GM19324 (cell line): ENCODE measurements around the gene KDM3B.
A peak's percentile ranks its signal among the peaks of the same experiment; 100 is the strongest.
"Not testable (repeated sequence)": the region's sequence is repeated elsewhere in the genome, so short reads cannot be mapped to it uniquely, and the experiment has no call there.

ENCODE experiments used
- ATAC-seq: cut with Tn5 transposase; IDR thresholded peaks from one replicate; pipeline ENCODE4 v1.9.1; 2021; ENCODE audit warnings: mild to moderate bottlenecking, moderate library complexity; ENCODE audit not compliant: unreplicated experiment, low FRiP score

KDM3B gene

GRCh38 chr5:138464008-138464387 is 111.5 kb downstream of the KDM3B start:
- ATAC-seq, result peak; percentile 52

- ATAC-seq, result peak; percentile 80
These were observed 112.1 kb downstream of the KDM3B start for GRCh38 chr5:138464388-138465260.

DNA sequence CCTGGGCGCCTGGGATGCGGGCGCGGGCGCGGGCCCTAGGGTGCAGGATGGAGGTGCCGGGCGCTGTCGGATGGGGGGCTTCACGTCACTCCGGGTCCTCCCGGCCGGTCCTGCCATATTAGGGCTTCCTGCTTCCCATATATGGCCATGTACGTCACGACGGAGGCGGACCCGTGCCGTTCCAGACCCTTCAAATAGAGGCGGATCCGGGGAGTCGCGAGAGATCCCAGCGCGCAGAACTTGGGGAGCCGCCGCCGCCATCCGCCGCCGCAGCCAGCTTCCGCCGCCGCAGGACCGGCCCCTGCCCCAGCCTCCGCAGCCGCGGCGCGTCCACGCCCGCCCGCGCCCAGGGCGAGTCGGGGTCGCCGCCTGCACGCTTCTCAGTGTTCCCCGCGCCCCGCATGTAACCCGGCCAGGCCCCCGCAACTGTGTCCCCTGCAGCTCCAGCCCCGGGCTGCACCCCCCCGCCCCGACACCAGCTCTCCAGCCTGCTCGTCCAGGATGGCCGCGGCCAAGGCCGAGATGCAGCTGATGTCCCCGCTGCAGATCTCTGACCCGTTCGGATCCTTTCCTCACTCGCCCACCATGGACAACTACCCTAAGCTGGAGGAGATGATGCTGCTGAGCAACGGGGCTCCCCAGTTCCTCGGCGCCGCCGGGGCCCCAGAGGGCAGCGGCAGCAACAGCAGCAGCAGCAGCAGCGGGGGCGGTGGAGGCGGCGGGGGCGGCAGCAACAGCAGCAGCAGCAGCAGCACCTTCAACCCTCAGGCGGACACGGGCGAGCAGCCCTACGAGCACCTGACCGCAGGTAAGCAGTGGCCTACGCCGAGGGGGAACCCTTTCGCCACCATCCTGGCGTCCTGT is 113.0 kb downstream of the KDM3B start, which contains the start of gene EGR1:
TSS of gene EGR1 (plus strand) at position 219 of the 864 bp plus-strand sequence. CDS start at position 502, 283 bp downstream.
- ATAC-seq, result peak; percentile 61

DNA sequence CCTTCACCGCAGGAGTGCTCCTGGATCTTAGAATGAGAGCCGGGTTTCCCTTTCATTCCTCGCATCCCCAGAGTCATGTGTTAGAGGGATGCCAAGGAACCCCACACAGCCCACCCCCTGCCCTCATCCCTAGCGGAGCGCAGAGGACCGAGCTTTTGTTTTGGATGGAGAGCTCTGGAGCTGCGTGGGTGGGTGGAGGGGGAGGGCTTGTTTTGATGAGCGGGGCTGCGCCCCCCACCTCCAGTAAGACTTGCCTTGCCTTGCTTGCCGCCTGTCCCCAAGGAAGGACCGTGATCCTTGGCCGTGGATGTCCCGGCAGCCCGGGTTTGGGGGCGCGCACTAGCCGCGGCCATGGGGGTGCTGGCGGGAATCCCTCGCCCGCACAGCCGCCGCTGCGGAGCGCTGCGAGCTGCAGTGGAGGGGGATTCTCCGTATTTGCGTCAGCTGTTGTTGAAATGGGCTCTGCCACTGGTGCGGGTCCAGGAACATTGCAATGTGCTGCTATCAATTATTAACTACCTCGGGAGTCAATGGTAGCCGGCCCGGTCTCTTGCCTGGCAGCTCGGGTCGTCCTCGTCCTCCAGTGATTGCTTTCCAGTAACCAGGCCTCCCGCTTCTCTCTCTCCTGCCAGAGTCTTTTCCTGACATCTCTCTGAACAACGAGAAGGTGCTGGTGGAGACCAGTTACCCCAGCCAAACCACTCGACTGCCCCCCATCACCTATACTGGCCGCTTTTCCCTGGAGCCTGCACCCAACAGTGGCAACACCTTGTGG is 113.8 kb downstream of the KDM3B start:
- ATAC-seq, result no peak

- no peak for ATAC-seq
These were observed 114.6 kb downstream of the KDM3B start for GRCh38 chr5:138466900-138467710.

GRCh38 chr5:138467711-138468132 is 115.2 kb downstream of the KDM3B start:
- no peak for ATAC-seq

DNA sequence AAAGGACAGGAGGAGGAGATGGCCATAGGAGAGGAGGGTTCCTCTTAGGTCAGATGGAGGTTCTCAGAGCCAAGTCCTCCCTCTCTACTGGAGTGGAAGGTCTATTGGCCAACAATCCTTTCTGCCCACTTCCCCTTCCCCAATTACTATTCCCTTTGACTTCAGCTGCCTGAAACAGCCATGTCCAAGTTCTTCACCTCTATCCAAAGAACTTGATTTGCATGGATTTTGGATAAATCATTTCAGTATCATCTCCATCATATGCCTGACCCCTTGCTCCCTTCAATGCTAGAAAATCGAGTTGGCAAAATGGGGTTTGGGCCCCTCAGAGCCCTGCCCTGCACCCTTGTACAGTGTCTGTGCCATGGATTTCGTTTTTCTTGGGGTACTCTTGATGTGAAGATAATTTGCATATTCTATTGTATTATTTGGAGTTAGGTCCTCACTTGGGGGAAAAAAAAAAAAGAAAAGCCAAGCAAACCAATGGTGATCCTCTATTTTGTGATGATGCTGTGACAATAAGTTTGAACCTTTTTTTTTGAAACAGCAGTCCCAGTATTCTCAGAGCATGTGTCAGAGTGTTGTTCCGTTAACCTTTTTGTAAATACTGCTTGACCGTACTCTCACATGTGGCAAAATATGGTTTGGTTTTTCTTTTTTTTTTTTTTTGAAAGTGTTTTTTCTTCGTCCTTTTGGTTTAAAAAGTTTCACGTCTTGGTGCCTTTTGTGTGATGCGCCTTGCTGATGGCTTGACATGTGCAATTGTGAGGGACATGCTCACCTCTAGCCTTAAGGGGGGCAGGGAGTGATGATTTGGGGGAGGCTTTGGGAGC is 115.9 kb downstream of the KDM3B start:
- no peak for ATAC-seq

- ATAC-seq, result no peak
These were observed 116.6 kb downstream of the KDM3B start for GRCh38 chr5:138468966-138469539.

DNA sequence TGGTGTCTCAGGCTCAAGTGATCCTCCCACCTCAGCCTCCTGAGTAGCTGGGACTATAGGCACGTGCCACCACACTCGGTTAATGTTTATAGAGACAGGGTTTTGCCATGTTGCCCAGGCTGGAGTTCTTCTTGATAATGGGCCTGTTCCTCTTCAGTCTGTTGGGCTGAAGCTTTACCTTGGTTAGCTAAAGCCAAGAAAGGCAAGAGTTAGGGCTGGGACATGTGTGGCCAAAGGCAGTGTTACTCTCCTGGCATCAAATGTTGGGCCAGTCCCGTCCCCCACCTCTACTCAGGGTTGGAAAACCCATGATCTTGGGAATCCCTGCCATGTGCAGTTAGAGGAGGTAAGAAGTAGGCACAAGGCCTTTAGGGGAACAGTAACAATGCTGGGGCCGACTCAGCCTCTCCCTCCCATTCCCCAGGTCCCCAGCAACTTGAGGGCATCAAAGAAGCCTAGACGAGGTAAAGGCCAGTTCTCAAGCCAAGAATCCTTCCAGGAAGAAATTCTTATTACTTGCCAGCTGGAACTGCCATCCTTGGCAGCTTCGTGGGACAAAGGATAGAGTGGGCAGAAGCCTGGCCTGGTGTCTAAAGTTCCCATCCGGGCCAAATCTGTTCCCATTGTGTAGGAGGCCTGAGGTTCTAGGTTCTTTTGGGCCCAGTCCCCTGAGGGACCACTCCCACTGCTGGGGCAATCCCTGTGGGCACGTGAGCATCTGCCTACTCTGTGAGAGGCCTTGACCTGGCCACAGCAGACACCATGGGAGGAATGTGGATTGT is 117.2 kb downstream of the KDM3B start:
- ATAC-seq, result no peak

DNA sequence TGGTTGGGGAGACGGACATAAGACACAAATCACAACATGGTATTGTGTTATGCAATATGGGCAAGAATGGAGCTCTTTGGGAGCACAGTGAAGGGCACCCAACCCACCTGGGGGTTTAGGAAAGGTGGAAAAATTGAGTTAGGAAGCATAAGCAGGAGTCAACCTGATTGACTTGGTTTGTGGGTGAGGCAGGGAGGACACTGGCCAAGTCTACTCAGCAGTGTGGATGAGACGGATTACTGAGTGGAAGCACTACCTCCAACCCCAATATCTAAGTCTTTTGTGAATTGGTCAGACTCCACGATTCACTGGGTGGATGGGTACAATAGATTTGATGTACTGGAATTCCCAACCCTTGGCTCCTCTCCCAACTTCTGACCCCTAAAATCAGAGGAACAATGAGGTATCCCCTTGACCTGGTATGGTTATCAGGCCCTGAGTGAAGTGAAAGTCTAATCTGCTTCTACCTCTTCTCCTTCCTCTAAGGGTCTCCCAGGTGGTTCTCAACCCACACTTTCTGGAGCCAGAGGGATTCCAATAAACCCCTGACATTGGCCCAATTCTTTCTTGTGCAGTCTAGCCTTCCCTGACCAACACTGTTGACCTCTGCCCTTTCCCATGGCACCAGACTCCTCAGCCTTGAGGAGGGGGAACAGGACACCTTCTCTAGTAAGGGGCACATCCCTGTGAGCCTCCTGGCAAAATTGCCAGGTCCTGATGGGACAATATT is 118.0 kb downstream of the KDM3B start:
- no peak for ATAC-seq

- no peak for ATAC-seq
These were observed 118.5 kb downstream of the KDM3B start for GRCh38 chr5:138471052-138471361.

DNA sequence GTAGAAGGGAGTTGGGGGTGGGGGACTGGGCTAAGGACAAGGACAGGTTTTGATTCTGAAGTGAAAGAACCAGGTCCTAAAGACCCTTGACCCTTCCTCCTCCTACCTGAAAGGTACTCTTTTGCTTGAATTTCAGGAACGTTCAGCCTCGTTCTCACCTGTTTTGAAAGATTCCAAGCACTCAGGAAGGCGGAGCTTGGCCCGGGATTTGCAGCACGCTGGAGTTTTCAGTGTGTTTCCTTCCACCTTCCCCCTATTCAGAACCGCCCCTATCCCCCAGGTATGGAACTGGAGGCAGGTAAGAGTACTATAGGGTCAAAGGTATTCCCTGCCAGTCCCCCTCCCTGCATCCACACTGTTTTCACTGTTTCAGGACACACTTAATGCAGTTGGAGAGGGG is 119.9 kb downstream of the KDM3B start:
- no peak for ATAC-seq

- ATAC-seq, result not testable (repeated sequence)
These were observed 120.7 kb downstream of the KDM3B start for GRCh38 chr5:138473151-138473550.

DNA sequence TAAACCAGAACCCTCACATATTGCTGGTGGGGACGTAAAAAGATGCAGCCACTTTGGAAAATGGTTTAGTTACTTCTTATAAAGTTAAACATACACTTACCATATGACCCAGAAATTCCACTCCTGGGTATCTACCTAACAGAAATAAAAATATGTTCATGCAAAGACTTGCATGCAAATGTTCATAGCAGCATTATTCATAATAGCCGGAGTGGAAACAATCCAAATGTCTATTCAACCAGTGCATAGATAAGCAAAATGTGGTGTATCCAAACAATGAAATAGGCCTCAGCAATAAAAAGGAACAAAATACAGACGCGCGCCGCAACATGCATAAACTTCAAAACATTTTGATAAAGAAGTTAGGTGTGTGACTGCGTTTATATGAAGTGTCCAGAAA is 124.4 kb downstream of the KDM3B start:
- ATAC-seq, result no peak

- ATAC-seq, result no peak
These were observed 130.2 kb downstream of the KDM3B start for GRCh38 chr5:138482638-138483037.
